HEK293 (cell line): Measurements from ENCODE around the gene RTTN.

Source experiments
- MYNN ChIP-seq: fragments of 450-650 bp; formaldehyde crosslinking; IDR thresholded peaks from 2 replicates; pipeline ENCODE4 v1.5.1; 2016; ENCODE audit warnings: missing biosample characterization, missing genetic modification characterization, borderline replicate concordance
- ZNF274 ChIP-seq, 2 experiments: fragments of 200-500 bp in 1 of 2; fragments of 450-650 bp in 1 of 2; sonication (Bioruptor generic) in 1 of 2; formaldehyde crosslinking in 1 of 2; IDR thresholded peaks; 2 replicates each; pipeline versions ENCODE4 v1.5.1 to v1.6.1; 2014 to 2016; ENCODE audit warnings: borderline replicate concordance in 1 of 2, inconsistent platforms in 1 of 2, low read length in 1 of 2, missing biosample characterization in 1 of 2, missing genetic modification characterization in 1 of 2
- ZSCAN16 ChIP-seq: fragments of 450-650 bp; formaldehyde crosslinking; IDR thresholded peaks from 2 replicates; pipeline ENCODE4 v1.5.1; 2016; ENCODE audit warnings: missing biosample characterization, missing genetic modification characterization
- TF ChIP-seq, protein P1 (sequence below): fragments of 450-650 bp; IDR thresholded peaks from 2 replicates; pipeline ENCODE4 v1.5.1; 2018; ENCODE audit warnings: missing biosample characterization, mild to moderate bottlenecking, missing genetic modification characterization
- TF ChIP-seq, protein P2 (sequence below): fragments of 450-650 bp; formaldehyde crosslinking; IDR thresholded peaks from 2 replicates; pipeline ENCODE4 v1.5.1; 2016; ENCODE audit warnings: missing biosample characterization, missing genetic modification characterization
- TF ChIP-seq, protein P3 (sequence below): fragments of 450-650 bp; formaldehyde crosslinking; IDR thresholded peaks from 2 replicates; pipeline ENCODE4 v1.5.1; 2016; ENCODE audit warnings: missing biosample characterization, missing genetic modification characterization

GRCh38 chr18:69999656-70000055, 205.8 kb downstream of the RTTN start:
- TF ChIP-seq, protein P1, sequence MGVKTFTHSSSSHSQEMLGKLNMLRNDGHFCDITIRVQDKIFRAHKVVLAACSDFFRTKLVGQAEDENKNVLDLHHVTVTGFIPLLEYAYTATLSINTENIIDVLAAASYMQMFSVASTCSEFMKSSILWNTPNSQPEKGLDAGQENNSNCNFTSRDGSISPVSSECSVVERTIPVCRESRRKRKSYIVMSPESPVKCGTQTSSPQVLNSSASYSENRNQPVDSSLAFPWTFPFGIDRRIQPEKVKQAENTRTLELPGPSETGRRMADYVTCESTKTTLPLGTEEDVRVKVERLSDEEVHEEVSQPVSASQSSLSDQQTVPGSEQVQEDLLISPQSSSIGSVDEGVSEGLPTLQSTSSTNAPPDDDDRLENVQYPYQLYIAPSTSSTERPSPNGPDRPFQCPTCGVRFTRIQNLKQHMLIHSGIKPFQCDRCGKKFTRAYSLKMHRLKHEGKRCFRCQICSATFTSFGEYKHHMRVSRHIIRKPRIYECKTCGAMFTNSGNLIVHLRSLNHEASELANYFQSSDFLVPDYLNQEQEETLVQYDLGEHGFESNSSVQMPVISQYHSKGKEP (tag by site-specific recombination): no peak
- TF ChIP-seq, protein P2, sequence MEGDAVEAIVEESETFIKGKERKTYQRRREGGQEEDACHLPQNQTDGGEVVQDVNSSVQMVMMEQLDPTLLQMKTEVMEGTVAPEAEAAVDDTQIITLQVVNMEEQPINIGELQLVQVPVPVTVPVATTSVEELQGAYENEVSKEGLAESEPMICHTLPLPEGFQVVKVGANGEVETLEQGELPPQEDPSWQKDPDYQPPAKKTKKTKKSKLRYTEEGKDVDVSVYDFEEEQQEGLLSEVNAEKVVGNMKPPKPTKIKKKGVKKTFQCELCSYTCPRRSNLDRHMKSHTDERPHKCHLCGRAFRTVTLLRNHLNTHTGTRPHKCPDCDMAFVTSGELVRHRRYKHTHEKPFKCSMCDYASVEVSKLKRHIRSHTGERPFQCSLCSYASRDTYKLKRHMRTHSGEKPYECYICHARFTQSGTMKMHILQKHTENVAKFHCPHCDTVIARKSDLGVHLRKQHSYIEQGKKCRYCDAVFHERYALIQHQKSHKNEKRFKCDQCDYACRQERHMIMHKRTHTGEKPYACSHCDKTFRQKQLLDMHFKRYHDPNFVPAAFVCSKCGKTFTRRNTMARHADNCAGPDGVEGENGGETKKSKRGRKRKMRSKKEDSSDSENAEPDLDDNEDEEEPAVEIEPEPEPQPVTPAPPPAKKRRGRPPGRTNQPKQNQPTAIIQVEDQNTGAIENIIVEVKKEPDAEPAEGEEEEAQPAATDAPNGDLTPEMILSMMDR (tag by site-specific recombination): no peak
- no peak for TF ChIP-seq ZNF274 (IDR thresholded peaks at IDR 0.05; ENCODE audit: low read length)
- no peak for TF ChIP-seq ZNF274 (tag by site-specific recombination; IDR thresholded peaks at IDR 0.05; ENCODE audit: borderline replicate concordance)
- TF ChIP-seq MYNN: no peak
- TF ChIP-seq, protein P3, sequence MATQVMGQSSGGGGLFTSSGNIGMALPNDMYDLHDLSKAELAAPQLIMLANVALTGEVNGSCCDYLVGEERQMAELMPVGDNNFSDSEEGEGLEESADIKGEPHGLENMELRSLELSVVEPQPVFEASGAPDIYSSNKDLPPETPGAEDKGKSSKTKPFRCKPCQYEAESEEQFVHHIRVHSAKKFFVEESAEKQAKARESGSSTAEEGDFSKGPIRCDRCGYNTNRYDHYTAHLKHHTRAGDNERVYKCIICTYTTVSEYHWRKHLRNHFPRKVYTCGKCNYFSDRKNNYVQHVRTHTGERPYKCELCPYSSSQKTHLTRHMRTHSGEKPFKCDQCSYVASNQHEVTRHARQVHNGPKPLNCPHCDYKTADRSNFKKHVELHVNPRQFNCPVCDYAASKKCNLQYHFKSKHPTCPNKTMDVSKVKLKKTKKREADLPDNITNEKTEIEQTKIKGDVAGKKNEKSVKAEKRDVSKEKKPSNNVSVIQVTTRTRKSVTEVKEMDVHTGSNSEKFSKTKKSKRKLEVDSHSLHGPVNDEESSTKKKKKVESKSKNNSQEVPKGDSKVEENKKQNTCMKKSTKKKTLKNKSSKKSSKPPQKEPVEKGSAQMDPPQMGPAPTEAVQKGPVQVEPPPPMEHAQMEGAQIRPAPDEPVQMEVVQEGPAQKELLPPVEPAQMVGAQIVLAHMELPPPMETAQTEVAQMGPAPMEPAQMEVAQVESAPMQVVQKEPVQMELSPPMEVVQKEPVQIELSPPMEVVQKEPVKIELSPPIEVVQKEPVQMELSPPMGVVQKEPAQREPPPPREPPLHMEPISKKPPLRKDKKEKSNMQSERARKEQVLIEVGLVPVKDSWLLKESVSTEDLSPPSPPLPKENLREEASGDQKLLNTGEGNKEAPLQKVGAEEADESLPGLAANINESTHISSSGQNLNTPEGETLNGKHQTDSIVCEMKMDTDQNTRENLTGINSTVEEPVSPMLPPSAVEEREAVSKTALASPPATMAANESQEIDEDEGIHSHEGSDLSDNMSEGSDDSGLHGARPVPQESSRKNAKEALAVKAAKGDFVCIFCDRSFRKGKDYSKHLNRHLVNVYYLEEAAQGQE: no peak
- no peak for TF ChIP-seq ZSCAN16 (tag by site-specific recombination)
